HG03520 (cell line): ENCODE data around the gene C1GALT1C1.

ENCODE experiments used
- ATAC-seq: cut with Tn5 transposase; IDR thresholded peaks from one replicate; pipeline ENCODE4 v1.9.1; 2021; ENCODE audit warnings: mild to moderate bottlenecking, moderate library complexity; ENCODE audit not compliant: unreplicated experiment

The C1GALT1C1 gene

GRCh38 chrX:120603707-120604360 is 26.0 kb downstream of the C1GALT1C1 start, which contains the start of gene MCTS1:
Gene MCTS1, plus strand, starts transcription at chrX:120604101. Its CDS starts 136 bp downstream, at chrX:120604237.
- ATAC-seq, result peak; percentile 85

GRCh38 chrX:120585702-120586101 is 44.2 kb downstream of the C1GALT1C1 start:
- no peak for ATAC-seq
